ENCODE data around the gene RASA4B. TPM values are rescaled to one million over a fixed set of nuclear protein-coding genes. Genes with fewer than 3 reads are reported as not detected.
"Not testable (repeated sequence)": the region's sequence is repeated elsewhere in the genome, so short reads cannot be mapped to it uniquely, and the experiment has no call there.

Gene RASA4B
- total and polyA plus RNA-seq, 8 donors, result 7.8 to 93.4 (median 9.3) TPM

GRCh38 chr7:102505298-102506185 is 12.0 kb downstream of the RASA4B start:
- peak in 3 of 4 donors; percentile 24 to 45 (median 41) for ATAC-seq
- H3K4me1 ChIP-seq; intact Hi-C loops (cut with DNase I); H3K9me3 ChIP-seq; H3K4me3 ChIP-seq; H3K27me3 ChIP-seq; H3K36me3 ChIP-seq; H3K27ac ChIP-seq; FAIRE-seq: not testable (repeated sequence)
- peak in 2 of 6 donors; percentile 10 to 36 for DNase-seq
- WGBS, 2 donors, result 81 to 90% methylated on average over 5 of the region's 24 CpGs

- H3K27ac ChIP-seq; H3K36me3 ChIP-seq; FAIRE-seq; ATAC-seq; H3K4me1 ChIP-seq; H3K4me3 ChIP-seq; intact Hi-C loops (cut with DNase I); DNase-seq; H3K27me3 ChIP-seq; H3K9me3 ChIP-seq: not testable (repeated sequence)
- no CpG with 5 or more reads among the region's 12 CpGs for WGBS, 2 donors
Observed at GRCh38 chr7:102503141-102503540, 14.4 kb downstream of the RASA4B start.

DNA sequence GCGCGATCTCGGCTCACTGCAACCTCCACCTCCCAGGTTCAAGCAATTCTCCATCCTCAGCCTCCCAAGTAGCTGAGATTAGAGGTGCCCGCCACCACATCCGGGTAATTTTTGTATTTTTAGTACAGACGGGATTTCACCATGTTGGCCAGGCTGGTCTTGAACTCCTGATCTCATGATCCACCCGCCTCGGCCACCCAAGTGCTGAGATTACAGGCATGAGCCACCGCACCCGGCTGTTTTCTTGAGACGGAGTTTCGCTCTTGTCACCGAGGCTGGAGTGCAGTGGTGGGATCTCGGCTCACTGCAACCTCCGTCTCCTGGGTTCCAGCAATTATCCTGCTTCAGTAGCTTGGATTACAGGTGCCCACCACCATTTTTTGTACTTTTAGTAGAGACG is 19.3 kb downstream of the RASA4B start:
- H3K27me3 ChIP-seq; intact Hi-C loops (cut with DNase I); DNase-seq; H3K4me3 ChIP-seq; FAIRE-seq; H3K36me3 ChIP-seq; H3K27ac ChIP-seq; ATAC-seq; H3K9me3 ChIP-seq; H3K4me1 ChIP-seq: not testable (repeated sequence)
- 85 to 91% methylated on average over 11 of the region's 16 CpGs for WGBS, 2 donors

GRCh38 chr7:102497308-102497707 is 20.3 kb downstream of the RASA4B start:
- H3K27ac ChIP-seq; intact Hi-C loops (cut with DNase I); H3K36me3 ChIP-seq; H3K4me1 ChIP-seq; H3K4me3 ChIP-seq; ATAC-seq; FAIRE-seq; H3K9me3 ChIP-seq; H3K27me3 ChIP-seq: not testable (repeated sequence)
- WGBS, 2 donors, result 60 to 67% methylated on average over 1 of the region's 5 CpGs
- DNase-seq, result peak in 2 of 6 donors; percentile 24 to 32

DNA sequence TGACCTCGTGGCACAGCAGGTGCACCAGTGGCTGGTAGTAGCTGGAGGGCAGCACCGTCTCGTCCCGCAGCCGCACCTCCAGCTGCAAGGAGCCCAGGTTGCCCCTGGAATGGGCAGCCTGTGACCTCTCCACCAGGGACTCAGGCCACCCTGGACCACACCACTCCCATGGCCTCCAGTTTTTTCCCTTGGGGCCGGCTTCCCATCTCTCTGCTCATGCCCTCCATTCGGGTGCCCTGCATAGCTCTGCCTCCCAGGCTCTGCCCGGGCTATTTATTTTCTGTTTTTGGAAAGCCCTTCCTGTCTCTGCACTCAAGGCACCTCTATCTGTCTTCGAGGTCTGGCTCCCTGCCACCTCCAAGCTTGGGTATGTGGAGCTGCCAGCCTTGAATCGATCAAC is 20.7 kb downstream of the RASA4B start:
- FAIRE-seq; H3K27me3 ChIP-seq; intact Hi-C loops (cut with DNase I); H3K9me3 ChIP-seq; H3K27ac ChIP-seq; H3K4me1 ChIP-seq; H3K4me3 ChIP-seq; ATAC-seq; H3K36me3 ChIP-seq: not testable (repeated sequence)
- 70 to 75% methylated on average over 3 of the region's 10 CpGs for WGBS, 2 donors
- DNase-seq, result peak in 3 of 6 donors; percentile 11 to 38 (median 13)

DNA sequence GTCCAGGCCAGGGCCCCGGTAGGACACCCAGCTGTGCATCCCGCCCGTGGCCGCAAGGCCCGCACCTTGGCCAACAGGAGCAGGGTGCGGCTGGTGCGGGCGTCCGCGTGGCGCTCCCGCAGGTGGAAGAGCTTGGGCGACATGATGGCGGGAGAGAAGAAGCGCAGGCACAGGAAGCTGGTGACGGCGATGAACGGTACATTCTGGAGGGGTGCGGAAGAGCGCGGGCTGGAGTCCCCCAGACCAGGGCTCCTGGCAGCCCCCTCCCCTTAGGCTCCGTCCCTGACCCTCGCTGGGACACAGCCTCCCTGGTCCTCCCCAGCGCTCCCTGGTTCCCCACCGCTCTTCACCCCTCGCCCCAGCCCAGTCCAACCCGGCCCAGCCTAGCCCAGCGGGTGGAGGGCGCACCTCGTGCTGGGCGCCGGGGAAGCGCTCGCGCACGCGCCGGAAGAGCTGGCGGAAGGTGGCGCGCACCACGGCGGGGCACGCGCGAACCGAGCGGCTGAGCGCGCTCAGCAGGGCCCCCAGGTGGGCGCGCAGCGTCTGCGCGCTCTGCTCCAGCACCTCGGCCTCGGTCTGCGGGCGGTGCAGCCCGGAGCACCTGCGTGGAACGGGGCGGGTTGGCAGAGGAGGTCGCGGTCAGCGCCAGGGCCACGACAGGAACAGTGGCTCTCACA is 23.0 kb downstream of the RASA4B start:
- H3K9me3 ChIP-seq; FAIRE-seq; DNase-seq; H3K4me3 ChIP-seq; H3K27me3 ChIP-seq; H3K36me3 ChIP-seq; H3K27ac ChIP-seq; H3K4me1 ChIP-seq; intact Hi-C loops (cut with DNase I): not testable (repeated sequence)
- no CpG with 5 or more reads among the region's 67 CpGs for WGBS, 2 donors
- ATAC-seq, result peak; percentile 27 to 53 (median 48)

DNA sequence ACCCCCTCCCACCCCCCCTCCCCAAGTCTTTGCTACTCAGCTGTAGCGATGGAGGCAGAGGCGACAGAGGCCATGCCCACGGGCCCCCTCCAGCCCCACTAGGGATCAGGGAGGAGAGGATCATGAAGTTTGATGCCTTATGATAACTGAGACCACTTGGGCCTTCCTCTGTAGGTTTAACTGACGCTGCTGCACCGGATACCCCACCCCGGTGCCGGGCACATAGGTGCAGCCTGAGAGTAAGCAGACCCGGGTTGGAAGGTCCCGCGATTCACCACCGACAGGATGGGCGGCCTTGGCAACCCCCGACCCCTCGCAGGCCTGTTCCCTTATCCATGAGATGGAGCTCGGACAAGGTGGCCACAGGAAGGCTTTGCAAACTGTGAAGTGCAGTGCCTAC is 23.6 kb downstream of the RASA4B start:
- ATAC-seq; H3K27ac ChIP-seq; H3K27me3 ChIP-seq; H3K4me1 ChIP-seq; H3K36me3 ChIP-seq; intact Hi-C loops (cut with DNase I); H3K9me3 ChIP-seq; FAIRE-seq; H3K4me3 ChIP-seq: not testable (repeated sequence)
- peak in 4 of 6 donors; percentile 13 to 39 (median 37) for DNase-seq
- whole genome bisulfite sequencing, 2 donors, result 36 to 47% methylated on average over 5 of the region's 15 CpGs

DNA sequence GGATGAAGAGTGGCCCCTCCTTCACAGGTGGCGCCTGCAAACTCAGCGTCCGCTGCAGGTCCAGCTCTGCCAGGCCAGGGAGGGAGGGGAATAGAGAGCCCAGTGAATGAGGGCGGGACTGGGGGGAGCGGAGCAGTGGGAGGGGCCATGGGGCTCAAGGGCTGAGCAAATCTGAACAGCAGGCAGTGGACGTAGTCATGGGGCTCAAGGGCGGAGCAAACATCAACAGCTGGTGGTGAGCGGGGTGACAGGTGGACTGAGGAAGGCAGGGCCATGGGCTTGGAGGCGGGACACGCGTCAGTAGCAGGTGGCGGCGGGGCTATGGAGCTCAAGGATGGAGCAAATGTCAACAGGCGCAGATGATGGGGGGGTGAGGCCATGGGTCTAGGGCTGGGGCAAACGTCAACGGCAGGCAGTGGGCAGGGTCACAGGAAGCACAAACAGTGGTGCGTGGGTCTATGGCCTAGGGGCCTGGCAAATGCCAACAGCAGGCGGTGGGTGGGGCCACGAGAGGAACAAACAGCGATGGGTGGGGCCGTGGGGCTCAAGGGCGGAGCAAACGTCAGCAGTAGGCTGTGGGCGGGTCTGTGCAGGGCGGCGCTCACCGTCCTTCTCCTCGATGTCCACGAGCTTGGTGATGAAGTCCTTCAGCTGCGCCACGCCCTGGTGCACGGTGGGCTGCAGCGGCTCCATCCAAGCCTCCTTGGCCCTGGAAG is 24.2 kb downstream of the RASA4B start:
- H3K27me3 ChIP-seq; FAIRE-seq; H3K27ac ChIP-seq; H3K36me3 ChIP-seq; H3K4me1 ChIP-seq; H3K4me3 ChIP-seq; H3K9me3 ChIP-seq; intact Hi-C loops (cut with DNase I): not testable (repeated sequence)
- ATAC-seq, result peak; percentile 82 to 90 (median 85)
- DNase-seq, result peak in 1 of 6 donors; percentile 78
- WGBS, 2 donors, result no CpG with 5 or more reads among the region's 33 CpGs

- H3K27me3 ChIP-seq; FAIRE-seq; intact Hi-C loops (cut with DNase I); H3K27ac ChIP-seq; H3K4me3 ChIP-seq; H3K9me3 ChIP-seq; H3K36me3 ChIP-seq; H3K4me1 ChIP-seq: not testable (repeated sequence)
- peak; percentile 53 to 73 (median 70) for ATAC-seq
- peak; percentile 60 to 94 (median 86) for DNase-seq
- WGBS, 2 donors, result 79 to 90% methylated on average over 2 to 3 of the region's 12 CpGs
Observed at GRCh38 chr7:102490529-102491075, 27.0 kb downstream of the RASA4B start.

- WGBS, 2 donors, result no CpG with 5 or more reads among the region's 5 CpGs
- FAIRE-seq, result not testable (repeated sequence)
Observed at GRCh38 chr7:102484317-102484716, 33.3 kb downstream of the RASA4B start.

GRCh38 chr7:102481962-102482361 is 35.6 kb downstream of the RASA4B start:
- H3K27ac ChIP-seq; H3K4me3 ChIP-seq; FAIRE-seq; intact Hi-C loops (cut with DNase I); H3K9me3 ChIP-seq; ATAC-seq; H3K4me1 ChIP-seq; H3K27me3 ChIP-seq; H3K36me3 ChIP-seq: not testable (repeated sequence)
- peak in 2 of 6 donors; percentile 8 to 13 for DNase-seq
- no CpG with 5 or more reads among the region's 10 CpGs for WGBS, 2 donors

More at GRCh38 chr7:102484317-102484716, 33.3 kb downstream of the RASA4B start:
- H3K4me3 ChIP-seq; H3K27ac ChIP-seq; DNase-seq; H3K4me1 ChIP-seq; H3K36me3 ChIP-seq; H3K27me3 ChIP-seq; ATAC-seq; H3K9me3 ChIP-seq; intact Hi-C loops (cut with DNase I): not testable (repeated sequence)
